NCI-H446 treated with DMSO at 0.1 percent for 48 hours (cell line): ENCODE measurements around the gene AVEN.

ENCODE experiments used
- DNase-seq: peaks from one replicate; lab custom pipeline; 2025; lab: John Stamatoyannopoulos, UW

Gene AVEN

DNA sequence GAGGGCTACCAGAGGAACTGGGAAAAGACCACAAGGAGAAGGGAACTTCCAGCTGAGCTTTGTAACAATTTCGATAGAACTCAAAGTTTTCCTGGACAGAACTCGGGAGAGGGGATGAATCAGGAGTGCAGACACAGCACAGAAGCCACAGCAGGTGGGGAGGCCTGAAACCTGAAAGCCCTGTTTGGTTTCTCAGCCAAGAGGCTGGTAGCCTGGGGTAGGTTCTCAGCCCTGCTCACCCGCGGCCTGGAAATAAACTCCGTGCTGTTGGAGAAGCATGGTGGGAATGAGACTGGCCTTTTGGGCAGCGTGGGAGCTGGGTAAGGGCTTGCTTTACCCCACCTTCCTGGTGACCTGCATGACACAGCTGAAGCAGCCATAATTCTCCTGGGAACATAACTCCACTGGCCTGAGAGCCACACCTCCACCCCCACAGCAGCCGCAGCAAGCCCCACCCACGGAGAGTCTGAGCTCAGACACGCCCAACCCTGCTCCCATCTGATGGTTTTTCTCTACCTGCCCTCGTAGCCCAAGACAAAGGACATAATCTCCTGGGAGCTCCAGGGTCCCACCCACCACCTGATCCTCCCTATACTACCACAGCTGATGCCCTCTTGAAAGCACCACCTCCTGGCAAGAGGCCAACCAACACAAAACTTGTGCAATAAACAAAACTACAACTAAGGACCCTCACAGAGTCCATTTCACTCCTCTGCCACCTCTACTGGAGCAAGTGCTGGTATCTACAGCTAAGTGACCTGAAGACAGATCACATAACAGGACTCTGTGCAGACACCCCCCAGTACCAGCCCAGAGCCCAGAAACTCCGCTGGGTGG is 123.2 kb downstream of the AVEN start:
- DNase-seq, result no peak

DNA sequence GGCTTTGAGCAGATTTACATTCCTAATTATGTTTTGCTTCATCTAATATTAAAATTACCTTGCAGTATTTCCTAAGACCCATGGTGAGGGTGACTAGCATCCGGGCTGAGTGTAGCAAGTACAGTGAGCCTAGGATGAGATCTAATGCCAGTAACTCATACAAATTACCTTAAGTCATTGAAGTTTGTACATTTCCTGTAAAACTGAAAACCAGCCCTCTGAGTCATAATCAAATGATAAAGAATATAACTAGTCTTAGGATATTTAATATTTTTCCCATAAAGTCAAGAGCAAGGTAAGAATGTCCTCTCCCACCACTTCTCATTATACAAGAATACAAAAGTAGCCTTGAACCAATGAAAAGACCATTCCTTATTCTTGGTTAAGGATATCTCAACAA is 125.5 kb downstream of the AVEN start:
- DNase-seq, result no peak

DNA sequence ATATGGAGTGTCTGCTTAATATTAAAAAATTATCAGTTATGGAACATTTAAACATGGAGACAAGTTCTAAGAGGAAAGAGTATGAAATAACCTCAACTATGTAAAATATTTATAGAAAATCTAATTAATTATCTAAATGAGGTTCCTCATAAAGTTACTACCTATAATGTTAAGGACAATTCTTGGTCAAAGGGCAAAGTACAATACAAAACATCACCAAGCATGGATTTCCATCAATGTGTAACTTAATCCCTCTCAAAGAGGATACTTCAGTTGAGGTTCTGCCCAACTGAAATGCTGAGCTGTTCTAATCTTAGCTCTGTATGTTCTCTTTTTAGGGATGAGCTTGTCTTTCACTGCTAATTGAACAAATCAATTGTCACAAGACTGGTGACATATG is 126.7 kb downstream of the AVEN start:
- DNase-seq, result no peak

DNA sequence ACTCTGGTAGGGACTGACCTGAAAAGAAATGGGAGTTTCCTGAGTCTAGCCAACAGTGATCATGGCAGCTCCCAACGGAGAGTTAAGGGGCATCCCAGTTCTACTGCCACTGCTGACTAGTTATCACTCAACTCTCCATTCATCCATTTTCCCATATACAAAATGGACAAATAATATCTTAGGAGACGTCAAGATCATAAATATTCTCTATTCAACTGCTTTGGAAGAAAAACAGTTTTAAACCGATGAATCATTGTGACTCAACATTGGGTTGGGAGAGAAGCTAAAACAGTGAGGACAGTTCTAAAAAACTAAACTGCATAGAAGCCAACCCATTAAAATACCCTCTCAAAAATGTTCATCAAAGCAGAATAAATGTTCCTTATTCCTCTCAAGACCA is 128.3 kb downstream of the AVEN start:
- DNase-seq, result no peak

DNA sequence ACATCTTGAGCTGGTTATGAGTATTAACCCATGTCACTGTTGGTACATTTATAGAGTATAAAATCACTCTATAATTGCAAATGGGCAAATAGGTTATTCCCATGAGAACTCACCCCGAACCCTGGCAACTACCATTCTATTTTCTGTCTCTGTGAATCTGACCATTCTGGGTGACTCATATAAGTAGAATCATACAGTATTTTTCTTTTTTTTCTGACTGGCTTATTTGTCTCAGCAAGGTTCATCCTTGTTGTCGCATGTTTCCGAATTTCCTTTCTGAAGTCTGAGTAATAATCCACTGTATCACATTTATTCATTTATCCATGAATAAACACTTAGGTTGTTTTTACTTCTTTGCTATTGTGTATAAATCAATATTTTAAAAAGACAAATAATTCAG is 130.6 kb downstream of the AVEN start:
- no peak for DNase-seq

DNA sequence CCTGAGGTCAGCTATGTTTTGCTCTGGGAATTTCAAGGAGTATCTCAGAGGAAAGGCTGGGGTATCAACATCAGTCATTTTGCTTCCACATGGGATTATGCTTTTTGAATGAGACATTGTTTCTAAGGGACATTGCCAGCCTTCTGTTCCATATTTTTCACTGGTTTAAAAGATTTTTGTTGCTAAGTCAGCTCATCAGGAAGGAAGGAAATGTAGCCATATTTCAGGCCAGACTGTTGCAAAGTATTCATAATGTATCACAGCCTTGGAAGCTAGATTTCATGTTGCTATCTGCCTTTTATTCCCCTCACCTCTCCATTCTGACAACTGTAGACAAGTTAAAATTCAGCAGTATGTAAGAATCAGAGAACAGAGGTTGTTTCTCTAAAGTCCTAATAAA is 131.7 kb downstream of the AVEN start:
- DNase-seq, result no peak

DNA sequence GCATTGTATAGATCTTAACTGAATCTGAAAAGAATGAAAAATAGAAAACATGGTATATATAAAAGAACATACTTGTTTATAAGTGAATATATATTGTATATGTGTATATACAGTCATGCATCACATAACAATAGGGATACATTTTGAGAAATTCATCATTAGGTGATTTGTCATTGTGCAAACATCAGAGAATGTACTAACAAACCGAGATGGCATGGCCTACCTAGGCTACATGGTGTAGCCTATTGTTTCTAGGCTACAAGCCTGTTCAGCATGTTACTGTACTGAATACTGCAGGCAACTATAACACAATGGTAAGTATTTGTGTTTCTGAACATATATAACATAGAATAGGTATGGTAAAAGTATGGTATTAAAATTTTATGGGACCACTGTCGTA is 135.3 kb downstream of the AVEN start:
- no peak for DNase-seq

DNA sequence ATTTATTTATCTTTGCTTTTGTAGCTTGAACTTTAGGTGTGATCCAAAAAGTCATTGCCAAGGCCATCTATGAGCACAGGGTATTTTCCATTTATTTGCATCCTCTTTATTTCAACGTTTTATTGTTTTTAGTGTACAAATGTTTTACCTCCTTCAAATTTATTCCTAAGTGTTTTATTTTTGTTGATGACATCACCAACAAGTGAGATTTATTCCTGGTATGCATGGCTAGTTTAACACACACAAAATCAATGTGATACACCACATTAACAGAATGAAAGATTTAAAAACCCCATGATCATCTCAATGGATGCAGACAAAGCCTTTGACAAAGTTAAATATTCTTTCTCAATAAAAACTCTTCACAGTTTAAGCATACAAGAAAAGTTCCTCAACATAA is 137.0 kb downstream of the AVEN start:
- no peak for DNase-seq

DNA sequence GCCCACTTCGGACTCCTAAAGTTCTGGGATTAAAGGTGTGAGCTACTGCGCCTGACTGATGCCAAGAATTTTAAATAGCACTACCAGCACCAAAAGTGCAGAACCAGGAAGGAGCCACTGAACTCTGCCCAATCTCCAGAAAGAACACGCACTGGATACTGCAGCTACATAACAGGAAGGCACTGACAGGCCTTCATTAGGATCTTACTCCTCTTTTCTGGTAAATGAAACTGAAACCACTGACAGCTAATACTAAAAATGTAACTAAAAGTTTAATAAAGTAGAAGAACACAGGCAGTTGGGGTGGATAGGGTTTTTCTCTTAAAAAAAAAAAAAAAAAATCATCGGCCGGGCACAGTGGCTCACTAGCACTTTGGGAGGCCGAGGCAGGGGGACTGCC is 144.8 kb downstream of the AVEN start:
- no peak for DNase-seq

DNA sequence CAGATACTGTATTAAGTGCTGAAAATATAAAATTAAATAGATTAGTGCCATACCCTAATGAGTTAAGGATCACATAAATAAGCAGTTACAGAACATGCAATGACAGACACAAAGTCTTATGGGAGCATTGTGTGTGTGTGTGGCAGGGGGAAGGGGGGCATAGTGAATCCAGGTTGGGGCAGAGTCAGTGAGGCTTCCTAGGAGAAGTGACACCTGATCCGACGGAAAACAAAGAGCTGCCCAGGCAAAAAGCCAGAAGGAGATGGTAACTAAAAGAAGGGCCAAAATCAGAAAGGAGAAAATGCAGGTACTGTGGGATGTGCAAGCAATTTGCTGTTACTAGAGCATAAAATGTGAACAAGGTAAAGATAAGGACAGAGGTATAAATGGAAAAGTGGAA is 150.8 kb downstream of the AVEN start:
- DNase-seq, result no peak

DNA sequence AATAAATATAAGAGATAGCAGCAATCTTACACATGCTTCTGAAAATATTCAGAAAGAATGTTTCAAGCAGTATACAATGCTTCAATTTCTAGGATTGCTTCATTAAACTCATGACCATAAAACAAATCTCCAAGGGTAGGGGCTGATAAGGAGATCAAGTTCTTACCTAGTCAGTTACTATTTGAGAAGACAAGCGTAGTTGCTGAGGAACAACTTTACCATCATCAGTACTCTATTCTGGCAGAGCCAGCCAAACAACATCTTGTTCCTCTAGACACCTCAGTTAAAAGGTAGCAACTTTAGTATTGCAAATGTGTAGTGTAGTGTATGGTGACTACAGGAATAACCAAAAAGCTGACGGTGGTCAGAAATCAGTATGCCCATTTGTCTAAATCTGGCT is 156.1 kb downstream of the AVEN start:
- no peak for DNase-seq

DNA sequence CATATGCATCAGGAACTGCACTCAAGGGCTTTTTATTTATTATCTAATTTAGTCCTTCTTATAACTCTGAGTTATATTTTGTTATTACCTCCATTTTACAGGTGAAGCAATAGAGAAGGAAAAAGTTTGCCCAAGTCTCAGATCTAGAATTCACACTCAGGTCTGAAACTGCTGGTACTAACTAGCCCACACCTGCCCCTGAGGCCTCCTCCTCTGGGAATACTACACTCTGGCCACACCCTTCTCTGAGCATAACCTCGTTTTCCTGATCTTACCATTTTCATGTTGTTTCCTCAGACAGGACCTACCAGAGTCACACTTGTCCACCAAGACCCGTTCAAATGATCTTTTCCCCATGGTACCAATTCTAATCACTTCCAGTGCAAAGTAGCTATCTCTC is 164.8 kb downstream of the AVEN start:
- DNase-seq, result no peak

DNA sequence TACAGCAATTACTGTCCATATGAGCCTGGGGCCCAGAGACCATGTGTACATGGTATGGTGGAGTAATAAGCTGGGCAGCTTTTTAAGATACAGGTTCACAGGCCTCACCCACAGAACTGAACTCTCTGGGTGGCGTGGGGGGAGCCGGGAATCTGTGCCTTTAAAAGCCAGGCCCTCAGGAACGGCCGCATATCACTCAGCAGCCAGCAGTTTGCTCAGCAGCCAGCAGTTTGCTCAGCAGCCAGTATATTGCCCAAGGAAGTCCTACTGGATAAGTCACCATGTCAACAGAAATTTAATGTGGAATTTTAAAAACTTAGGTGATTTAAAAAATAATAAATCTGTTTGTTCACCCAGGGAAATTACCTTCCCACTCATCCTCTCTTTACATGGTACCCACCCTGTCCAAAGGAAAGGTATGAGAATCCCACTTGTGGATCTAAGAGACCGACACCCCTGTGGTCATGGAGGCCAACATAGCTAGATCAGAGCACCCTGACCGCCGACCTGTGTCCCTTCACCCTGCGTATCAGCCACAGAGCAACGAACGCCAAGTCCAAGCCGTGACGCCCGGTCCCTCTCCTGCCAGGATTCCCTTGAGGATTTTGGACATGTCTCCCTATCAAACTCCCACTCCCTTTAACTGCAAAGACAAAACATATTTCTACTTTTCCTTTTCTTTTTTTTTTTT is 166.4 kb downstream of the AVEN start:
- no peak for DNase-seq

DNA sequence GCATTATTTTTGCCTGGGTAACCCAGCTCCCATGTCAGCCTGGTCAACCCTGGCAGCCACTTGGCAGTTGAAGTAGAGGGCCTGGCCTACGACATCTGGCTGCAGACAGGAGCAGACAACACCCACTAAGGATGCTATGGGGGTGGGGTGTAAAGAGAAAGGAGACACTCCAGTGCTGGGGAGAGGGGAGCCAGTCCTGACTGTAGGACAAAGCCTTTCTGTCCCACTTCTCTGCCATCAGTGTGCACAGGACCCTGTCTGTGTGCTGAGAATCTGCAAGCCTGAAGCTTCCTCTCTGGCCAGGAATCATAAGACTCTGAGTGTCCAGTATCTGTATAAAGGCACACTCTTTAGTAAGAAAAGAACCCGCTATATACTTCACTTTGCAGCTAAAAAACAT is 167.0 kb downstream of the AVEN start:
- no peak for DNase-seq

DNA sequence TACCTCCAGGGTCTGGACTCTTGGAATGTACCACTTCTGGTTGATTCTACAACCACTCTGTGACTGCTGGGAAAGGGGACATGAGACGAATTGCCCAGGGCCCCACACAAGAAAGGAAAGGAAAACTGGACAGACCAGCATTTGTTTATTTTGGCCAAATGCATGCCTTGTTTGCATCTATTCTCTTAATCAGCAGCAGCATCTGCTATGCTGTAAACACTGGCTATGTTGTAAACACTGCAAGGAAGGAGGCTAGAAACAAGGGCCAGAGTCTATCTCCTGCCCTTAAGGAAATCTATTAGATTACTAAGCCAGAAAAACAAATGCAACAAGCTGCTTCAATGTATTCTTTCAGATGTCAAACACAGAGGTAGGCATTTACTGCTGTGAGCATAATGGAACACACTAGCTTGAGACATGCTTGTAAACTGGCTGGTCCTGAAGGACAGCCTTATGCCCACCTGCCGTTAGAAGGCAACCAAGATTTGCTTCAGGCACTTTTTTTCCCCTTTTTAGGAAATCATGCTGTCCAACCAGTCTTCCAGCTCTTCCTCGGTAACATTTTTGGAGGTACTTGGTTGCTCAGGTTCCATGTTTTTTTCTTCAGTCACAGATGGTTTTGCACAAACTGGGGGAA is 172.8 kb downstream of the AVEN start:
- no peak for DNase-seq

DNA sequence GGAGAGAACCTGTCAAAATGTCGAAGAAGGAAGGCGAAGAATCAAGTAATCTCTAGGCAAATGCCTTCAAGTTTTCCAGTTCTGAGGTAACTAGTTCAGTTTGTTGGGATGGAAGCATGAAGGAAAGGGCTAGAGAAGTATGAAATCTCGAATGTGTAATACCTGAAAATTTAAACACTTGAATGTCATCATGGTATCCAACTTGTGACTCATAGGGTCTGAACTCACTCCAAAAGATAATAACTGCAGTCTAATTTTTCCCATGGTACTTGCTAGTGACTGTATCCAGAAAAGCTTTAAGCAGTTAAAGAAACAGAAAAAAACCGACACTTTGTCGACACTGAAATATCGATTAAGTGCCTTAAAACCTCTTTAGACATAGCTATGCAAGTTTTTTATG is 173.6 kb downstream of the AVEN start:
- DNase-seq, result no peak

DNA sequence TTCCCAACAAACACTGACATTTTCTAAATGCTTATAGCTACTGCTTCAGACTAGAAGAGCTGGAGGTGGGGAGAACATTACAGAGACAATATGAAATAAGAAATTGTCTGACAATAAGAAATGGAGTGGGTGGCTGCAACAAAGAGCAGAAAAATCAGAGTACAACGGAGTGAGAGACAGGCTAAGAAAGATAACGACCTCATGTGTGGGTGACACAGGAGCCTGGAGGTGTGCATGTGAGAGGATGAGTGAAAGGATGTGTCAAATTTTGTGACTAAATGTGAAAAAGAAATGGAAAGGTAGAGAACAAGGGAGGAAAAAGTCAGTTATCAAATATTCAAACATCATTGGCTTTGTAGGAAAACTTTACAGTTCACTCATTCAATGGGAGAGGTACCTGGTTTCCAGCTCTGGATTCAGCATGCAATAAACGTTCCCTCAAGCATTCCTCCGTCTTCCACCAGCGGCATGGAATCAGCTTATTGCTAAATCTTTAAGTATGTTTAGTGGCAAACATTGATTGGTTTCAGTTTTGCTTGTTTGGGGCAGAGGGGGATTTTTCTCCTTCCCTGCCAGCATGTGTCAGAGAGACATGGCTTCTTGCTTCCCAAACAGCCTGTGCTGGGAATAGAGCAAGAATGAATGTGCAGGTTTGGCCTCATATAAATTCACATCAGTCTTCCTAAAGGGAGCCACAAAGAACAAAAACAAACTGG is 174.5 kb downstream of the AVEN start:
- DNase-seq, result no peak

DNA sequence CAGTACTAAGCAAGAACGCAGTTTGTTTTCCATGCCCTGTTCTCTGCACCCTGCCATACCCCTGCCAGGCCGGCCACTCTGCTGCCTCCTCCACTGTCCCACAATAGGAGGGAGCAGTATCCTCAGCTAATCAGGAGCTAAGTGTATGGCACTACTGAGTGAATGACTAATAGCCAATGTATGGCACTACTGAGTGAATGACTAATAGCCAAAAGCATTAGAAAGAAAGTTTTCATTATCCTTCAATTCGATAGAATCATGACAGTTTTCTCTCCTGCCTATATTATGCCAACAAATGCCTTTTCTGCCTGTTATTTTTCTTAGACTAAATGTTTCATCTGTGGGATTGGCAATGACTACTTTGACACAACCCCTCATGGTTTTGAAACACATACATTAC is 178.2 kb downstream of the AVEN start:
- DNase-seq, result no peak

DNA sequence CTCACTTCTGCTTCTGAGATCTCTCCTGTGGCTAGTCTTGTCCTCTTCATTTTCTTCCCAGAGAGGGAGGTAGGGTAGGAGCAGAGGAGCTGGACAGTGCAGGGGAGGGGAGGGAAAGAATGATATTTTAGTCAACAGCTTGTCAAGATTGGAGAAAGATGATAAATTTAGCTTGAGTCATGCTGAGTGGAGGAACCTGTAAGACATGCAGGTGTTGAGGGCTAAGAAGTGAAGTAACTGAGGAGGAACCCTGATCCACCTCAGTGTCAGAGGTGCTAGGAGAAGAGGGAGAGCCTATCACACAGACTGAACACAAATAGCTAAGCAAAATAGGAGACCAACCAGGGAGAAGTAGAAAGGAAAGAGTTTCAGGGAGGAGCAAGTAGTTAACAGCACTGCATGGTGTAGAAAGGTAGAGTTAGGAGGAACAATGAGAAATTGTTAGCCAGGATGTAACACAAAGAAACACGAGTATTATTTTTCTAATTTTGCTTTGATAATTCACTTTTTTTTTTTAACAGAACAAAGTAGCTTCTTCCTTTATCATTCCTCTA is 178.9 kb downstream of the AVEN start:
- no peak for DNase-seq

DNA sequence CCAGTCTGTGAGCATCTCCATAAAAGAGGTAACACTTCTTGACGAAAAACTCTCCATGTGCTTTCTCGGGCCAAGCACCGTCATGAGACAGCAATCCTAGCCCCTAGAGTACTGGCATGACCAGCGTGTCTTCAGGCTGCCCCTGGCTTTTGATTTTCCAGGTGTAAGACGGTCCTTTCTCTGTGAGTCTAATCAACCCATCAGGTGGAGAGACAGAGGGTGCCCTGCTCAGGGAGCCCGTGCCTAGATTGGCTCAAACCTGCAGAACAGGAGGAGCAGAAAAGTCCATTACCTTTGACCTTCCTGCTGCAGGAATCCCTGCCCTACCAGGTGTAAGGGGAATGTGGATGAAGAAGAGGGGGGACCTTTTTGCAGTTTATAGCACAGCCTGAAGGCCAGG is 180.2 kb downstream of the AVEN start:
- DNase-seq, result no peak

DNA sequence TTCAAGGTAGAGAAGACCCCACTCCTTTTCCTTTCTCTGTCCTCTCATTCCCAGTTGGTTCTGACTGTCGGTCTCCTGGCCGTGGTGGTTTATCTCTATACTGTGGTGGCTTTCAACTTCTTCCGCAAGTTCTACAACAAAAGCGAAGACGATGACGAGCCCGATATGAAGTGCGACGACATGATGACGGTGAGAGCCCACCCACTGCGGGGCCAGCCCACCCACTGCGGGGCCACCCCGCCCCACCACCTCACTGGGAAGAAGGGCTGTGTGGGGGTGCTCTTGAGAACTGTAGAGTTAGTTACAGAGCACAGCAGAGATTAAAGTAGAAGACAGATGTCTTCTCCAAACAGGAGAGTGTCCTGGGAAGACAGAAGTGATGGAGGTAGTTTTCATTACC is 181.3 kb downstream of the AVEN start:
- no peak for DNase-seq

DNA sequence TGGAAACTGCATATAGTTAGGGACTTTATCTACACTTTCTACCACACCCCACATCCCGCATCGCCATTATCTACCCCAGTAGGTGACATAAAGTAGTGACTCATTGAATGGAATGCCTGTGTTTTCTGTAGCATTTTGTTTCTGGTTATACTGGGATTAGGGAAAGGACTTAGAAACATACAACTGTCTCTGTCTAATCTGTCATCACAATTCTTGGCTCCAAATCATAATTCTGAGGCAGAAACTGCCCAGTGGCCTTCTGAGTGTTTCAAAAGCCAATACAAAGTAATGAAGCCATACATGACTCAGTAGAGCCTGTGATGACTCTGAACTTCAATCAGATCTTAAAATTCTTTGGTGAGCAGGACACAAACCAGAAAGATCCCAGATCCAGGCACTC is 186.4 kb downstream of the AVEN start:
- no peak for DNase-seq
